DMS53 treated with DMSO at 0.1 percent for 48 hours (cell line): ENCODE results near the gene TMPRSS6.

Source experiments
- DNase-seq: peaks from one replicate; lab custom pipeline; 2025; ENCODE audit not compliant: unreplicated experiment; lab: John Stamatoyannopoulos, UW

TMPRSS6 gene

GRCh38 chr22:37017356-37017755 lies 92.2 kb downstream of the TMPRSS6 start:
- no peak for DNase-seq

DNA sequence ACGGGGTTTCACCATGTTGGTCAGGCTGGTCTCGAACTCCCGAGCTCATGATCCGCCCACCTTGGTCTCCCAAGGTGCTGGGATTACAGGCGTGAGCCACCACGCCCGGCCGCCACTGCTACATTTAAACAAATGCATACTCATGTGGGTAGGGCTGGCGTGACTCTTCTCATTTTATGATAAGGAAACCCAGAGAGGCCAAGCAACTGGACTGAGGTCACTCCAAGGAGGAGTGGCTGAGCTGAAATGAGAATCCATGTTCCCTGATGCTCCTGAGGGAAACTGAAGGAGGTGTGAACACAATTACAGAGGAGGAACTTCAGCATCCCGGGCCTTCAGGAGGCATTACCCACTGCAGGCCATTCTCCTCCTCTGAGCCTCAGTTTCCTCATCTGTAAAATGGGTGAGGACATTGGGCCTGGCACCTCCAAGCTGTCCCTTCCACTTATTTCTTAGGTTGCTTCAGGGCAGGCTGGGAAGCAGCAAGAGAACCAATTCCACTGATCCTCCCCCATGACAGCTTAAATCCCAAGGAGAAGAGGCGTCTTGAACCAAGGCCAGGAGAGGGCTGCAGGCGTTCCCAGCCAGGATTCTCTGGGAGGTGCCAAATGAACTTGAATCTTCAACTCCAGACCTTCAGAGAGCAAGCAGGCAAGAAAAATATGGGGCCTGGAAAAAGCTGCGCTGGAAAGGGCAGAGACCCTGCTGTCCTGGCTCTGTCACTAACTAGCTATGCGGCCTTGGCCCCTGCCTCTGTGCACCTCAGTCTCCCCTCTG lies 93.2 kb downstream of the TMPRSS6 start:
- no peak for DNase-seq

- no peak for DNase-seq
These were observed 94.0 kb downstream of the TMPRSS6 start for GRCh38 chr22:37015587-37015878.
